ENCODE data around the gene FAM76B. TPM values are rescaled to one million over a fixed set of nuclear protein-coding genes. Genes with fewer than 3 reads are reported as not detected.

The FAM76B gene
- total and polyA plus RNA-seq, 2 of the 13 experiments (the other 11 are each of a cell fraction or from before 2014, with no cell fraction given) = 20.2 to 24.2 TPM

DNA sequence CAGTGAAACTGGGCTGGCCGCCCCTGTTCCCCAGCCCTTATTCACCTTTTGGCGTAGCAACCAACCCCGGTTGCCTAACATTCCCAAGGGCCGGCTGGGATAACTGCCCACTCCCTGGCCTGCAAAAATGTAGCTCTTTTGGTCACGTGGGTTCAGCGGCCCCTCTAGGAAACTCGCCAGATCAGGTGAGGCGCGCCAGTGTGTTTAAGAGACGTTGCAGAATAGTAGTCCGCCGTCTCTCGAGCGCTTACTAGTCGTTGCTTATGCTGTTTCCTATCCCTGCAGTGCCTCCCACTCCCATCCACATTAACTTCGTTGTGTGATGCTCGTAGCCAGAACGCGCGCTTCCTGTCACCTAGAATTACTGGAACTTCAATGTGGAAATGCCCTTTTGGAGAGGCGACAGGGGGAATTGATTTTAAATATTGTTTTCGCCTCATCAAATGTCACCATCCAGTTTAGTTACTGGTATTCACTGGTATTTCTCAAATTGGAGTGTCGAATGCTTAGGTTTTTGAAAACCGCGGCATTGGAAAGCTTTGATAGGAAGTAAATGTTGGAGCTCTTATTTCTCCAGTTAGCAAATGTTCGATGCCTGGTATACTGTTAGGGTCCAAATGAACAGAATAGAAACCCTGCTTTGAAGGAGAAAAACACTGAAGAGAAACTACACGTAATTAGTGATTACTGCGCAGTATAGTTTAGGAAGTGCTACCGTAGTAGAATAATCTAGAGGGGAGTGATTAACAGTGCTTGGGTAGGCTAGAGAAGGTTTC is 1.5 kb upstream of the FAM76B start (continued):
- TF ChIP-seq ZNF142 (CRISPR knock-in tag; IDR thresholded peaks at IDR 0.05) (0 out of 2 replicates have a peak, but pooled peaks have one; percentile 30), ATF4 (CRISPR knock-in tag; IDR thresholded peaks at IDR 0.05) (no peak), NFIC (IDR thresholded peaks at IDR 0.05; ENCODE audit: low read length) (no peak), RFX1 (IDR thresholded peaks at IDR 0.05) (no peak), ZBTB37 (CRISPR knock-in tag; IDR thresholded peaks at IDR 0.05) (no peak), ZNF652 (CRISPR knock-in tag; IDR thresholded peaks at IDR 0.05; ENCODE audit: borderline replicate concordance, low read depth) (no peak), ZNF558 (CRISPR knock-in tag; IDR thresholded peaks at IDR 0.05; ENCODE audit: borderline replicate concordance) (peak; percentile 44; the same call in 1 of the 2 replicates), HNF1A (IDR thresholded peaks at IDR 0.05; ENCODE audit: low read depth) (0 out of 2 replicates have a peak, but pooled peaks have one; percentile 3), HNF1A (CRISPR knock-in tag; IDR thresholded peaks at IDR 0.05; ENCODE audit: borderline replicate concordance) (no peak), MAFK (conservative IDR thresholded peaks at IDR 0.05 in 1 of 2, IDR thresholded peaks at IDR 0.05 in 1 of 2; ENCODE audit: low read length in 2 of 2) (no peak), ZNF543 (CRISPR knock-in tag; IDR thresholded peaks at IDR 0.05) (no peak), HNF1B (CRISPR knock-in tag; IDR thresholded peaks at IDR 0.05) (0 out of 2 replicates have a peak, but pooled peaks have one; percentile 9)
